SK-N-MC (cell line): ENCODE results near the gene INSYN2B.

ENCODE experiments used
- DNase-seq: peaks from one replicate; pipeline ENCODE4 v3.0.0-alpha.2; 2011; ENCODE audit warnings: low read depth, low spot score
- H3K27ac ChIP-seq: fragments of 200-600 bp; sonication (generic); 2 replicates; pipeline ENCODE4 v1.5.1; 2016; ENCODE audit warnings: mixed run types
- H3K36me3 ChIP-seq: fragments of 200-600 bp; sonication (generic); 2 replicates; pipeline ENCODE4 v1.6.1; 2017; ENCODE audit warnings: antibody characterized with exemption, low read length, mixed read lengths; ENCODE audit not compliant: insufficient read depth
- H3K4me3 ChIP-seq: fragments of 200-600 bp; sonication (generic); 2 replicates; pipeline ENCODE4 v1.5.1; 2016
- H3K9ac ChIP-seq: fragments of 200-600 bp; sonication (generic); 2 replicates; pipeline ENCODE4 v1.8.0; 2017; ENCODE audit warnings: mixed run types, mixed read lengths; ENCODE audit not compliant: insufficient read length
- H3K9me3 ChIP-seq: fragments of 200-600 bp; sonication (generic); 2 replicates; pipeline ENCODE4 v1.6.1; 2017; ENCODE audit warnings: low read depth, mild to moderate bottlenecking, antibody characterized with exemption, low read length, moderate library complexity, mixed read lengths
- EZH2 ChIP-seq: fragments of 200-600 bp; sonication (generic); IDR thresholded peaks from one replicate; pipeline ENCODE4 v1.6.1; 2017; ENCODE audit warnings: antibody characterized with exemption
- FOXP2 ChIP-seq: optimal IDR thresholded peaks from 2 replicates; pipeline ENCODE3; 2011; ENCODE audit warnings: mild to moderate bottlenecking, moderate library complexity; ENCODE audit not compliant: insufficient read depth; ENCODE audit errors: extremely low read length, control extremely low read depth
- POLR2AphosphoS5 ChIP-seq: IDR thresholded peaks from 2 replicates; pipeline ENCODE4 v1.6.1; 2012; ENCODE audit warnings: mild to moderate bottlenecking, low read depth, low read length, borderline replicate concordance

Gene INSYN2B

GRCh38 chr5:169886033-169886432 lies 94.3 kb downstream of the INSYN2B start:
- no peaks in the 10 kb centered on the region for H3K9me3 ChIP-seq
- TF ChIP-seq EZH2 (no peak), POLR2AphosphoS5 (no peak), FOXP2 (no peak)
- H3K4me3 ChIP-seq, result no peak overlapping the region
- H3K27ac ChIP-seq, result no peak overlapping the region
- DNase-seq, result no peak
- no peaks in the 10 kb centered on the region for H3K36me3 ChIP-seq
- no peak overlapping the region for H3K9ac ChIP-seq

DNA sequence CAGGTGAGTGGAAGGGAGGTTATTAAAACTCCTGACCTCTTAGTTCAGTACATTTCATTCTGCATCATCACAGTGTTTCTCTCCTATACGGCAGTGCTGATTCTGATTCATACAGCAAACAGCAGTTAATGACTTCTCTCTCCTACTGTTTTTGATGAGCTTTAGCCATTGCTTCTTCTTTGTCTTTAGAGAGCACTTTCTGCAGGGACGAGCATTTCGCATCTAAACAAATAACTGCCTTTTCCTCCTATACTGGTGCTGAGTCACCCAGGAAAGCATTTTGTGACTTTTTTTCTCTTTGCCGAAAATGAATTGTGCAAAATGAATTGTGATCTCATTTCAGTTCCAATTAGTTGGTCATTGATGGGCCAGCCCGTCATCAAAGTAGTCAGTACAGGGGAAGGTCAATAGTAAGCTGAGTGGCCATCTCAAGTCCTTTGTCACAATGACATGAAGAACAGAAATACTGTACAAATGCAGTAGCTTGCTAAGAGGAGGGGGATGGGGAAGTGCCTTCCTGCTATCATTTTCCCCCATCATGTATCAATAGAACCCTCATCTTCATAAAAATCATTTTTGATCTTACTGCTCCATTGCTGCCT lies 98.5 kb downstream of the INSYN2B start:
- Histone ChIP-seq H3K9me3 (no peaks in the 10 kb centered on the region), H3K9ac (no peak overlapping the region), H3K4me3 (no peak overlapping the region), H3K36me3 (no peaks in the 10 kb centered on the region), H3K27ac (no peak overlapping the region)
- TF ChIP-seq POLR2AphosphoS5 (no peak), EZH2 (no peak), FOXP2 (no peak)
- DNase-seq, result no peak

DNA sequence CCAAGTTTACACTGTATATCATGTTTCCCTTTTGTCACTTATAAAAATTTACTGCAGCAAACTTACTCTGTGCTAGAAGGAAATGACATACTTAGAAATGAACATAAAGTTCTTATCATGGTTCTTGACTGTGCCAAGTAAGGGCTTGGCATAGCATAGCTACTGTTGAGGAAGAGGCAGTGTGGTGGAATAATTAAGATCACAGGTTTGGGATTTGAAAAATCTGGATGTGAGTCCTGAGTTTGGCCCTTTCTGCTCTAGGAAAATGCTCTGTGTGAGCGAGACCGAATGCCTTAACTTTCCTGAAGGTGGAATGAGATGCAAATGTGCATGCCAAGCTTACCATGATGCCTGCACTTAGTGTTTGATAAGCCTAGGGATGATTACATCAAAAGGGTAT lies 99.5 kb downstream of the INSYN2B start:
- Histone ChIP-seq H3K36me3 (no peaks in the 10 kb centered on the region), H3K27ac (no peak overlapping the region), H3K9me3 (no peaks in the 10 kb centered on the region), H3K9ac (no peak overlapping the region), H3K4me3 (no peak overlapping the region)
- DNase-seq, result no peak
- TF ChIP-seq POLR2AphosphoS5 (no peak), EZH2 (no peak), FOXP2 (no peak)

GRCh38 chr5:169880012-169880663 lies 100.2 kb downstream of the INSYN2B start:
- H3K4me3 ChIP-seq, result no peak overlapping the region
- H3K9ac ChIP-seq, result no peak overlapping the region
- no peak for DNase-seq
- H3K27ac ChIP-seq, result no peak overlapping the region
- no peaks in the 10 kb centered on the region for H3K9me3 ChIP-seq
- no peaks in the 10 kb centered on the region for H3K36me3 ChIP-seq
- TF ChIP-seq FOXP2 (no peak), EZH2 (no peak), POLR2AphosphoS5 (no peak)

DNA sequence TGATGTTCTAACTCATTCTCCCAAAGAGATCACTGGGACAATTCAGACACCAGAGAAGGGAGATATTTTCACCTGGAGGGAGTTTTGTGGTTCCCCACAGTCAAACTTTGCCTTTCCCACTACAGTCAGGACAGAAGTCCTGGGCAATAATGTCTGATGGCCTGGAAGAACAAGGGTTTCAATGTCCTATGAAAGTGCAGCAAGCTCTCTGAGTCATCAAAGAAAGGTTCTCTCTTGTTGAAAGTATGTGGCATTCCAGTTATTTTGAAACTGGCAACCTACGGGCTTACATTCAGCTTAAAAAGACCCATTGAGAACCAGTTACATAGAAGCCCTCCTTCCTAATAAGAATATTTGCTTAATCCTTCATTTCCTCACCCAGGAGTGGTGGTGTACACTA lies 103.9 kb downstream of the INSYN2B start:
- no peak overlapping the region for H3K4me3 ChIP-seq
- H3K9ac ChIP-seq, result no peak overlapping the region
- DNase-seq, result no peak
- H3K9me3 ChIP-seq, result no peaks in the 10 kb centered on the region
- no peak overlapping the region for H3K27ac ChIP-seq
- no peak for TF ChIP-seq POLR2AphosphoS5
- no peak for TF ChIP-seq EZH2
- no peak for TF ChIP-seq FOXP2
- H3K36me3 ChIP-seq, result no peaks in the 10 kb centered on the region

- Histone ChIP-seq H3K36me3 (no peaks in the 10 kb centered on the region), H3K4me3 (no peak overlapping the region), H3K9me3 (no peaks in the 10 kb centered on the region), H3K27ac (no peak overlapping the region), H3K9ac (no peak overlapping the region)
- TF ChIP-seq EZH2 (no peak), FOXP2 (no peak), POLR2AphosphoS5 (no peak)
- no peak for DNase-seq
These were observed 104.6 kb downstream of the INSYN2B start for GRCh38 chr5:169875731-169876130.

DNA sequence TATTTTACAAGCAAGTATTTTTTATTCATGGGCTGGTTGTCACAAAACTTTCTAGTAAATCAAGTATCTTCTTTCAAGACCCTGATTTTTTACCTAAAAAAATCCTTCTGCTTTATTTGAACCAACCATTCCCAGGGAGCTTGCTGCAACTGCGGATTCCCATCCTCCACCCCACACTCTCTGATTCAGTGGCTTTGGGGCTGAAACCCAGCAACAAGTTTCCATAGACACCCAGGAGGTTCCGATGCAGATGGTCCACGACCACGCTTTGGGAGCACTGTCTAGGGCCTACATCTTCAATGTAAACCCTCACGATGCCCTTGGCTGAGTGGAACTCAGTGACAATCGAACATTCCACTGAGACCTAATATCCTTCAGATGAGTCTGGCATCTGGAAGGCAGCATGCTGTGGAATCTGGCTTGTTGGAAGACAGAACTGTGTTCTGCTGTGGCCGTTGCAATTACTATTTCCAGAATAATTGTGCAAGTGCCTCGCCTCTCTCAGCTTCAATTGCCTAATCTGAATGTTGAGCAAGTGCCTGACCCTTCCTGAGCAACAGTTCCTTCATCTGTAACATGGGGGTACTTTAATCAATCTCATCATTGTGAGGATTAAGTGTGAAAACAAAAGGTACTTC lies 105.1 kb downstream of the INSYN2B start:
- Histone ChIP-seq H3K4me3 (no peak overlapping the region), H3K9me3 (no peaks in the 10 kb centered on the region), H3K36me3 (no peaks in the 10 kb centered on the region), H3K9ac (no peak overlapping the region), H3K27ac (no peak overlapping the region)
- TF ChIP-seq POLR2AphosphoS5, result no peak
- TF ChIP-seq FOXP2, result no peak
- TF ChIP-seq EZH2, result no peak
- no peak for DNase-seq

DNA sequence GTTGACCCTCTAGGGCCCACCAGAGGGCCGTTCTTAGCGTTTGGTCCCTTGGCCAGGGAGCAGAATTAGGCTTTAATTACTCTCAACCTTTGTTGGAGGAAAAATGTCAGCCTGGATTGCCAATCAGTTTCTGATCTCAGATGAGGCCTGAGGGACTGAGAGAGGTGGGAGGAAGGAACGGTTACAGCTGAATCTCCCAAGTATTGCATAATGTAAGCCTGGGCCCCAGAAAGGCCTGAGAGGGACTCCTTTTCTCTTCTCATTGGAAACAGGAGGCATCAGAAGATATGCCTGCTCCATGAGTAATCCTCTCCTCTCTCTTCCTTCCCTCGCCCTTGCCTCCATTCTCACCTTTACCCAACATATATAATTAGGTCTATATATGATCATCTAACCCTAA lies 105.7 kb downstream of the INSYN2B start:
- Histone ChIP-seq H3K27ac (no peak overlapping the region), H3K4me3 (no peak overlapping the region), H3K9ac (no peak overlapping the region), H3K9me3 (no peaks in the 10 kb centered on the region), H3K36me3 (no peaks in the 10 kb centered on the region)
- TF ChIP-seq FOXP2, result no peak
- DNase-seq, result no peak
